C1 segment of cervical spinal cord (tissue), 14 donors: ENCODE measurements around the gene KLF1.
"Not testable (repeated sequence)": the region's sequence is repeated elsewhere in the genome, so short reads cannot be mapped to it uniquely, and the experiment has no call there.

Experiments used
- DNase-seq, 14 donors: peaks; one replicate each; lab custom pipeline; 2025; lab: John Stamatoyannopoulos, UW

The KLF1 gene

GRCh38 chr19:12886969-12887747, at the start of gene KLF1:
Gene KLF1, minus strand, starts transcription at chr19:12887201. Its CDS starts 61 bp downstream, at chr19:12887140.
- no peak for DNase-seq

DNA sequence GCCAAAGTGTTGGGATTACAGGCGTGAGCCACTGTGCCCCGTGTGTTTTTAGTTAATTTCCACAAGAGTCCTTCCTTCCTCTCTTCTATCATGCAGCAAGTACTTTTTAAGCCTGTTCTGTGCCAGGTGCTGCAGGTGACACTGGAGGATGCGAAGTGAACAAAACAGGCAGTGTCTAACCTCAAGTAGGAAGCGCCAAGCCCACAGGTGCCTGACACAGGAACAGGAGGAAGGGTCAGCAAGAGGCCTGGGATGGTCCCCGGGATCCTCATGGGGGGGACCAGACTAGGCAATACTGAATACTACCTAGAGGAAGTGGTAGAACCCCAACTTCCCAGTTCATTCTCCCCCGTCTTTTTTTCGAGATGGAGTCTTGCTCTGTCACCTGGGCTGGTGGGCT, 49.6 kb upstream of the KLF1 start:
- no peak for DNase-seq

GRCh38 chr19:12935071-12935470, 48.1 kb upstream of the KLF1 start:
- DNase-seq, result no peak

DNA sequence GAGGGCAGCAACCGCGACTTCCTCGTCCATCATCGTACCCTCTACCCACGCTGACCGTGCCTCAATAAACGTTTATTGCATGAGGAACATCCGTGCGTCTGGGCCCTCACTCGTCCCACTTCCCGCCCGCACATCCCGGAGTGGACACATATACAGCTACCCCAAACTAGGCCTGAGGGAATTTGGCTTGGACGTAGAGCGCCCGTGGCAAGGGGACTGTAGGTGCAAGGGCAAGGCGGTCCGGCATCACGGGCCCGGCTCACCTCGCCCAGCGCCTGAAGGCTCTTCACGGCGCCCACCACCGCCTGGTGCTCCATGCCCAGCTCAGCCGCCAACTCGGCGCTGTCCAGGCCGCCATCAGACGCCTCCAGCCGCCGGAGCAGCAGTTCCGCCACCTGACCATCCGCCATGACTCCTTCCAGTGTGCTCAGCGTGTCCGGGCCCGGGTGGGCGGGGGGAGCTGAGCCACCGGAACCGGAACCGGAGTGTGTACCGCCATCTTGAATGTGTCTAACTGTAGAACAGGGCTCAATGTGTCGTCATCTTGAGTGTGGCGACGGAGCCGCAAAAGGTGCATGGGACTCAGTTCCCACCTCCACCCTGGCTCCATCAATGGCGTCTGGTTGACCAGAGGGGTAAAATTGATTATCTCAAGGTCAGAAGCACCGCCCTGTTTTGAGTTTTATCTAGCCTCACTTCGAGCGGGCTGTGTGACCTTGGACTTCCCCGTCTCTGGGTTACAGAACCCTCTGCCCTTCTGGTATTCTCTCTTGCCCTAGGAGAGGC, 46.5 kb upstream of the KLF1 start, which contains the start of gene FARSA:
Gene FARSA, minus strand, starts transcription at position 425 of the 786 bp plus-strand sequence. Its CDS starts 15 bp downstream, at position 410.
- DNase-seq, result peak; percentile 29 to 95 (median 92)

GRCh38 chr19:12932392-12933286, 45.6 kb upstream of the KLF1 start:
- no peak for DNase-seq

DNA sequence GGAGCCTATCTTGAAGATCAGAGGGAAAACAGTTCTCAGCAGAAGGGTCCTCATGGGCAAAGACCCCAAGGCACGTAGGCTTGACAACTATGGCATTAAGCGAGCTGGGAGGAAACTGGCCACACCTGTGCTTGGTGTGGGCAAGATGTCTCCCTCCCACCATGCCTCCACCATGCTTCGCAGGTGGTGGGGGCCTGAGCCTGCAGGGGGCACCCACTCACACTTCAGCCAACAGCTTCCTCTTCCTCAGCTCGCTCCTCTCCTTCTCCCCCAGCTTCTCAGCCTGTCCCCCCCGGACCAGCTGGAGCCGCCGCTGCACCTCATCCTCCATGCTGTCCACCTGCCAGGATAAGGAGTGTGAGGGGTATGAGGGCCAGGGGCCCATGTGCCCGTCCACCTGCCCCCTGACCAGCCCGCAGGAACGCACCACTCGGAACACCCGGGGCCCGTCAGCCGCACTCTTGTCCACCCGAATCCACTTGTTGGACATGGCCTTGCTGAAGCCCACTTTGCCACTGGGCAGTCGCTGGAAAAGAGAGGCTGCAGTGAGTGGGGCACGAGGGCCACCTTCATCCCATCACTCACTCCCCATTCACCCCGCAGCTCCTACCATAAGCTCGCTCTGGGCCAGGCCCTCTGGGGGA, 43.1 kb upstream of the KLF1 start:
- no peak for DNase-seq

DNA sequence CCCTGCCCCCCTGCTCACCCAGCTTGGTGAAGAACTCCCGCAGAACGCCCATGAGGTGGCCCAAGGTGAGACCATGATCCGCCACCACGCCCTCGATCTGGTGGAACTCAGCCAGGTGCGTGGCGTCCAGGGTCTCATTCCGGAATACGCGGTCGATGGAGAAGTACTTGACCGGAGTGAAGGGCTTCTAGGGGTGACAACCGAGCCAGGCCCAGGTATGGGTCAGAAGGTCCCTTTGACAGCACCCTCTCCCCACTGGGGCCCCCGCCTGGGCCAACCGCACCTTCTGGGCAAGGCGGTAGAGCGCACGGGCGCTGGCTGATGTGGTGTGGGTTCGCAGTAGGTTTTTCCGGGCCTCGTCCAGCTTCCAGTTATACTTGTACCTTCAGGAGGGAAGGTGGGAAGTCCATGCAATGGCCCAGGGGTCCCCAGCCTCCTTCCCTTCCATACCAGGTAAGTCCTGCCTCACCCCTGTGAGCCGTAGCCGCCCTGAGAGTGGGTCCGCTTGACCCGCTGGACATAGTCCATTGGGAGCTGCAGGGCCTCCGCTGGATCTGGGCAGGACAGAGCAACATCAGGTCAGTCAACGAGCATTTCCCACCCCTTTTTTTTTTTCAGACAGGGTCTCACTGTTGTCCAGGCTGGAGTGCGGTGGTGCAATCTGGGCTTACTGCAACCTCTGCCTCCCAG, 37.8 kb upstream of the KLF1 start:
- no peak for DNase-seq

- DNase-seq, result no peak
Observed at GRCh38 chr19:12922959-12923358, 36.0 kb upstream of the KLF1 start.

DNA sequence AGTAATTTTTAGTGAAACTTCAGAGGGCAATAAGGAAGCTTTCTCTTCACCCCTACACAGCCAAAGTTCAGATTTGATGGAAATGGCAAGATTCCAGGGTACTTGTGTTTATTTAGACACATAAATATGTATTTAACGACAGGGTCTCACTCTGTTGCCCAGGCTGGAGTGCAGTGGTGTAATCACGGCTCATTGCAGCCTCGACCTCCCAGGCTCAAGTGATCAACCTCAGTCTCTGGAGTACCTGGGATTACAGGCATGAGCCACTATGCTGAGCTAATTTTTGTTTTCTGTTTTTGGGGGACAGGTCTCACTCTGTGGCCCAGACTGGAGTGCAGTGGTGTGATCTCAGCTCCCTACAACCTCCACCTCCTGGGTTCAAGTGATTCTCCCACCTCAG, 34.0 kb upstream of the KLF1 start:
- DNase-seq, result no peak

- no peak for DNase-seq
Observed at GRCh38 chr19:12918253-12918652, 31.3 kb upstream of the KLF1 start.

GRCh38 chr19:12915860-12916259, 28.9 kb upstream of the KLF1 start:
- not testable (repeated sequence) for DNase-seq

GRCh38 chr19:12913851-12914690, 27.1 kb upstream of the KLF1 start:
- DNase-seq, result peak in 7 of 14 donors; percentile 10 to 65 (median 25)

- peak; percentile 2 to 98 (median 70) for DNase-seq
Observed at GRCh38 chr19:12913011-12913561, 26.1 kb upstream of the KLF1 start.

DNA sequence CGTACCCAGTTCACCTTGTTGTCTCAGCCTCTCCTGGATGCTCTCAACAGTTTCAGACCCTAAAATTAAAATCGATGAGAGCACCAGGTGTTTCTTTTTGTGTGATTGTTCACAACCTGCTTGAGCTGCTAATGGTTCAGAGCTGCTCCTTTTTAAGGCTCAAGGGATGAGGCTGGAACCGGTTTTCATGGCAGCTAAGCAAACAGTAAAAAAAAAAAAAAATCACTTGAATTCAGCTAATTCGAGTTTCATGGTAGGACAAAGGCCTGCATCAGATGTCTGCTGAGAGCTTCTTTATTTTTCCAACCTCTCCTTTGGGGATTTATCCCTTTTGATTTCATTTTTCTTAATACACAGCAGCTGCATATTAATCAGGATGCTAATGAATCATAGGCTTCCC, 25.6 kb upstream of the KLF1 start:
- DNase-seq, result no peak

GRCh38 chr19:12907166-12907565, 20.2 kb upstream of the KLF1 start:
- DNase-seq, result no peak

- no peak for DNase-seq
Observed at GRCh38 chr19:12899891-12900518, 13.0 kb upstream of the KLF1 start.

GRCh38 chr19:12896460-12896859, 9.5 kb upstream of the KLF1 start:
- DNase-seq, result peak in 1 of 14 donors; percentile 64

GRCh38 chr19:12893582-12893981, 6.6 kb upstream of the KLF1 start:
- no peak for DNase-seq

GRCh38 chr19:12891553-12892021, 4.6 kb upstream of the KLF1 start:
- no peak for DNase-seq
